ENCODE measurements around the gene ZNF205.
A peak's percentile ranks its signal among the peaks of the same experiment; 100 is the strongest.
"Not testable (repeated sequence)": the region's sequence is repeated elsewhere in the genome, so short reads cannot be mapped to it uniquely, and the experiment has no call there.

Gene ZNF205

DNA sequence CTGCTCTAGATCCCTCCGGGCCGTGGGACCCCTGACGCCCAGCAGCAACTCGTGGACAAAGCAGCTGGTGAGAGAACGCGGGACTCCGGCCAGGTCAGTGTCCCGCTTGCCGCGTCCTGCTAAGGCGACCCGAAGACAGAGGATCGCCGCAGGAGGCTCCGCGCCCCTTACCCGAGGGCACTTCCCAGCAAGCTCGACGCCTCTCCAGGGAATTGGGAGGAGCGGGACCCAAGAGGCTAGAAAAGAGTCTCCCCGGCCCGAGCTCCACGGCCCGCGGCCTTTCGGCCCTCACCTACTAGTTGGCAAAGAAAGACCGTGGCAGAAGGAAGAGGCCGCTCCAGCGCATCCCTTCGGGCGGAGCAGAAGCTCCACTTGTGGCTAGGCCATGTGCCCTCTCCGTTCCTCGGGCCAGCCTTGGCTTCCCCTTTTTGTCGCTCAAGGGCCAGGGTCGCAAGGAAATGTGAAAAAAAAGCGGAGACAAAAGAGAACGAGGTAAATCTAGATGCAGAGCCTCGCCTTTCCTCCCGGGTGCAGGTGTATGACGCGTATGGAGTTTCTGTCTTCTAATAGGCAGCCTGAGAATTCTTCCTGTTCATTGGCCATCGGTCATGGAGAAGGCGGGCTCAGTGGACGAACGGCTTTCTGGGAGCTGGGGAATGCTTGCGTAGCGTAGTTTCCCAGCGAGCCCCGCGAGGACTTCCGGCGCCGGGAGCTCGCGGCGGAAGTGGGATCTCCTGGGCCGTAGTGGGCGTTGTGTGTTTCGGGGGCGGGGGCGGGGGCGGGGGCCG, 22.1 kb downstream of the ZNF205 start, which contains the start of gene ZNF213:
ZNF213 (plus strand) TSS at position 692 of the 788 bp plus-strand sequence. CDS start 2,252 bp downstream, outside the sequence.
- peak; percentile 98 for DNase-seq (ENCODE audit: low spot score)

DNA sequence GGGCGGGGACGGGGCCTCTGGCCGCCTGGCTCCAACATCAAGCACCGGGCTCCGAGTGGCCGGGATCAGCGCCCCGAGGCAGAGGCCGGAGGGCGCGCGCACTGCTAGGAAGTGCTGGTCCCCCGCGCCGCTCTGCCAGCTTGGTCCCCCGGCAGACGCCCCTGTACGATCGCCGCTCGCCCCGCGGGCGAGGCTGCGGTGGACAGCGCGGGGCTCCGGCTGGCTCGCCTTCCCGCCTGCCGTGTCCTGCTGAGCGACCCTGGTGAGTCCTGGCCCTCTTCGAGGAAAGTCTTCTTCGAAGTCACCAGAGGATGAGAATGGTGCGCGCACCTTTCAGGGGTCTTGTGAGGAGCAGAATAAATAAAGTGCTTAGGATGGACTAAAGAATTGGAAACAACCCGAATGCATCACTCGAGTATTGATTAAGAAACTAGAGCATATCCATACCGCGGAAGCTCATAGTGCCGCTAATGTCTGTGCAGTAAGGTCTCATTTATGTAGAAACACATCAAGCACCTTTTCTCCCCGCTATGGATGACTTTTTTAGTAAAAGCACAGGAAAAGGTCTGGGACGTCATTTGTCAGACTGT, 22.8 kb downstream of the ZNF205 start:
- no peak for DNase-seq (ENCODE audit: low spot score)

DNA sequence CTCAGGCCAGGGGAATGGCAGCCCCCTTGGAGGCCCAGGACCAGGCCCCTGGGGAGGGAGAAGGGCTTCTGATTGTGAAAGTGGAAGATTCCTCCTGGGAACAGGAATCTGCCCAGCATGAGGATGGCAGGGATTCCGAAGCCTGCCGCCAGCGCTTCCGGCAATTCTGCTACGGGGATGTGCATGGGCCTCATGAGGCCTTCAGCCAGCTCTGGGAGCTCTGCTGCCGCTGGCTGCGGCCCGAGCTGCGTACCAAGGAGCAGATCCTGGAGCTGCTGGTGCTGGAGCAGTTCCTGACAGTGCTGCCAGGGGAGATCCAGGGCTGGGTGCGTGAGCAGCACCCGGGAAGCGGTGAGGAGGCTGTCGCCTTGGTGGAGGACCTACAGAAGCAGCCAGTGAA, 24.9 kb downstream of the ZNF205 start:
- DNase-seq (ENCODE audit: low spot score), result no peak

DNA sequence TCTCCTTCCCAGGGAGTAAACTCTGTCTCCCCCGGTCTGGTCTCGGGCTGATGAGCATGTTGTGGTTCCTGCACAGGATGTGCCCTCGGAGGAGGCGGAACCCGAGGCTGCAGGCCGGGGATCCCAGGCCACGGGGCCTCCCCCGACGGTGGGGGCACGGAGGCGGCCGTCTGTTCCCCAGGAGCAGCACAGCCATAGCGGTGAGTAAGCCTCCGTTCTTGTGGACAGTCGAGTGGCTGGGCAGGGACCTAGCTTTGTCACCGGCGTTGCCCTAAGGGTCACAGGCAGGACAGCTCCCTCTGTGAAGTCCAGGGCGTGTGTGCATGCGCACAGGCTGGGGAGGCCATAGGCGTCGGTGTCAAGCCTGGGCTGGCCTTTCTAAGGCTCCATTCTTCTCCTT, 26.0 kb downstream of the ZNF205 start:
- no peak for DNase-seq (ENCODE audit: low spot score)

DNA sequence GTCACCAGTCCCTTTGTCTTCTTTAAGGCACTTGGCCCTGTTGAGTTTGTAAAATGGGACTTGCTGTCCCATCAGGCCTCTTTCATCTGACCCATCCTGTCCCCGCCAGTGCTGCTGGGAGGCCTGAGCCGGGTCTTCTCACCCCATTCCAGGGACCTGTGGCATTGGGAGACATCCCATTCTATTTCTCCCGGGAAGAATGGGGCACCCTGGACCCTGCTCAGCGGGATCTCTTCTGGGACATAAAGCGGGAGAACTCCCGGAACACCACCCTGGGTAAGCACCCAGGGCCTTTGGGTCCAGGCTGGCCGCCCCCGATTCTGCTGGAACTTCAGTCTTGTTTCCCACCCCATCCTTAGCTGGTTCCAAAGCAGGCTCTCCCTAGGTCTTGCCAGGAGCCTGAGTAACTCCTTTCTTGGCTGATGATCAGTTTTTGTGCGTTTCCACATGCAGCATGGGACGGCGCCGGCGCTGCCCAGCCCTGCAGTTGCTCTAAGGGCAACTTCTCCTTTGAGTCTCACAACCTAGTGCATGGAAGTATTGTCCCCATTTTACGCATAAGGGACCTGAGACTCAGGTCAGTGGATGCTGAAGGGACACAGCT, 26.5 kb downstream of the ZNF205 start:
- no peak for DNase-seq (ENCODE audit: low spot score)

DNA sequence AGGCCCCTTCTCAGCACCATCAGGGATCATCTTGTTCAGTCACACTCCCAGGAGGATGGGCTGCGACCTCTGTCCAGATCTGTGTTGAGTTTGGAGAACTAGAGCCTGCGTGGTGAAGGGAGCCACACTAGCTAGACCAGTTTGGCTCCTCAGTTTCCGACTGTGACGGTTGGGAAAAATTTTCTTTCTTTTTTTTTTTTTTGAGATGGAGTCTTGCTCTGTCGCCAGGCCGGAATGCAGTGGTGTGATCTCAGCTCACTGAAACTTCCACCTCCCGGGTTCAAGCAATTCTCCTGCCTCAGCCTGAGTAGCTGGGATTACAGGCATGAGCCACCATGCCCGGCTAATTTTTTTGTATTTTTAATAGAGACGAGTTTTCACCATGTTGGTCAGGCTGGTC, 27.2 kb downstream of the ZNF205 start:
- DNase-seq (ENCODE audit: low spot score), result not testable (repeated sequence)

DNA sequence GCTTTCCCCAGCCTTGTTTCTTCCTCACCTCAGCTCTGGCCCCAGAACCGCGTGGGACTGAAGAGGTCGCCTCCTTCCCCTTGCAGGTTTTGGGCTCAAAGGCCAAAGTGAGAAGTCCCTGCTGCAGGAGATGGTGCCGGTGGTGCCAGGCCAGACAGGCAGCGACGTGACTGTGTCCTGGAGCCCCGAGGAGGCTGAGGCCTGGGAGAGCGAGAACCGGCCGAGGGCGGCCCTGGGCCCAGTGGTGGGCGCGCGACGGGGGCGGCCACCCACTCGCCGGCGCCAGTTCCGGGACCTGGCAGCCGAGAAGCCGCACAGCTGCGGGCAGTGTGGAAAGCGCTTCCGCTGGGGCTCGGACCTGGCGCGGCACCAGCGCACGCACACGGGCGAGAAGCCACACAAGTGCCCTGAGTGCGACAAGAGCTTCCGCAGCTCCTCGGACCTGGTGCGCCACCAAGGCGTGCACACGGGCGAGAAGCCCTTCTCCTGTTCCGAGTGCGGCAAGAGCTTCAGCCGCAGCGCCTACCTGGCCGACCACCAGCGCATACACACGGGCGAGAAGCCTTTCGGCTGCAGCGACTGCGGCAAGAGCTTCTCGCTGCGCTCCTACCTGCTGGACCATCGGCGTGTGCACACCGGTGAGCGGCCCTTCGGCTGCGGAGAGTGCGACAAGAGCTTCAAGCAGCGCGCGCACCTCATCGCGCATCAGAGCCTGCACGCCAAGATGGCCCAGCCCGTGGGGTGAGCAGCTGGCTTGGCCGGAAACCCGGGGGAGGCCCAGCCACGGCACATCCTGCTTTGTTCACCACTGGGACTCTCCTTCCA, 28.4 kb downstream of the ZNF205 start:
- no peak for DNase-seq (ENCODE audit: low spot score)

DNA sequence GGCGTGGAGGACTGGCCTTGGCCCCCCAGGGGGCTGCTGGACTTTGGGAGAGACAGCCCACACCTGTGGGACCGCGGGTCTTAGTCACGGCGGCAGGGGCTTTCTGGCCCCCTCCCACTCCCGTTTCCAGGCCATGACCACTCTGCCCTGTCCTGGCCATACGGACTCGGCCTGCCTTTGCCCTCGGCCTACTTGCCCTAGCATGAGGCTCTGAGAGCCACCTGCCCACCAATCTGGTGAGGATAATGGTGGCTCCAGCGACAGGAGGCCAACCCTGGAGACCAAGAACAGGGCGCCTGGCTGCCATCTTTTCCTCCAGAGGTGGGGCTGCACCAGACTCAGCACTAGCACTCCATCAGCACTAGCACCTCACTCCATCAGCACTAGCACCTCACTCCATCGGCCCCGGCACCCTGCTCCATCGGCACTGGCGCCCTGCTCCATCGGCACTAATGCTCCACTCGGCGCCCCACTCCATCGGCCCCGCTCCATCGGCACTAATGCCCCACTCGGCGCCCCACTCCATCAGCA, 29.5 kb downstream of the ZNF205 start:
- DNase-seq (ENCODE audit: low spot score), result no peak

DNA sequence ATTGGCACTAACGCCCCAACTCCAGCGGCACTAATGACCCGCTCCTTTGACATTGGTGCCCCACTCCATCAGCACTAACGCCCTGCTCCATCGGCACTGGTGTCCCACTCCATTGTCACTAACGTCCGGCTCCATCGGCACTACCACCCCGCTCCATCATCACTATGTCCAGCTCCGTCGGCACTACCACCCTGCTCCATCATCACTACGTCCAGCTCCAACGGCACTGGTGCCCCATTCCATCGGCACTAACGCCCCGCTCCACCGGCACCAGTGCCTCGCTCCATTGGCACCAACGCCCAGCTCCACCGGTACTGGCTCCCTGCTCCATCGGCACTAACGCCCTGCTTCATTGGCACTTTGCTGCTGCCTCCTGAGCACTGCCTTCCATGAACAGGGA, 29.9 kb downstream of the ZNF205 start:
- DNase-seq (ENCODE audit: low spot score), result no peak

DNA sequence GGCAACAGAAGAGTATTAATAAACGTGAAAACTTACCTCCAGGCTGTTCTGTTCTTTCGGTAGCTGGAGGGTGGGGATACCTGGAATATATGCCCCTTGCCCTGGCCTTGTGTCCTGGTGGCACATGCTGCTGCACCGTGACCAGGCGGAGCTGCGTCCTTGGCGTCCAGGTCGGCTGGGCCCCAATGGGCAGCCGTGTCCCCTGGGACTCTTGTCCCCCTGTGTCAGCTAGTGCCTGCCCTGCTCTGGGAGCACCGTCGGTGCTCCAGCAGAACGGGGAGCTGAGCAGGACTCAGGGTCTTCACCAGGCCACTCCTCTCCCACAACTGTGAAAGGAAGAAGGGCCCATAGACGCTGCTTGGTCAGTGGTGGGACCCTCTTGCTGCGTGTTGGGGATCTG, 30.4 kb downstream of the ZNF205 start:
- no peak for DNase-seq (ENCODE audit: low spot score)

DNA sequence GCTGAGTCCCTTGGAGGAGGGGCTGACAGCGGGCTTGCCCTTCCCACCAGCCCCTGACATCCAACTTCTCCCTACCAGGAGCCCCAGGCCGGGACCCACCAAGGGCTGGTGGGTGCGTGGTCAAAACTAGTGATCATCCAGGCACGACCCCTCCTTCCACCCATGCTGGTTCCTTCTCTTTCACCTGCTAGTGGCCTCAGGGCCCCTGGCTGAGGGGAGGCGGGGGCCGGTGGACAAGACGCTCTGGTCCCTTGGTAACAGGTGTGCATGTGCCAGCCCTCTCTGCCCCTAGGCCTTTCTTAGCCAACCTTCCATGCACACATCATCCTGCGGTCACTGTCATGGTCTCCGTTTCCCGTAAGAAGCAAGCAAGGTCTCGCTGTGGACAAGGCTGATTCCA, 30.8 kb downstream of the ZNF205 start:
- DNase-seq (ENCODE audit: low spot score), result no peak

DNA sequence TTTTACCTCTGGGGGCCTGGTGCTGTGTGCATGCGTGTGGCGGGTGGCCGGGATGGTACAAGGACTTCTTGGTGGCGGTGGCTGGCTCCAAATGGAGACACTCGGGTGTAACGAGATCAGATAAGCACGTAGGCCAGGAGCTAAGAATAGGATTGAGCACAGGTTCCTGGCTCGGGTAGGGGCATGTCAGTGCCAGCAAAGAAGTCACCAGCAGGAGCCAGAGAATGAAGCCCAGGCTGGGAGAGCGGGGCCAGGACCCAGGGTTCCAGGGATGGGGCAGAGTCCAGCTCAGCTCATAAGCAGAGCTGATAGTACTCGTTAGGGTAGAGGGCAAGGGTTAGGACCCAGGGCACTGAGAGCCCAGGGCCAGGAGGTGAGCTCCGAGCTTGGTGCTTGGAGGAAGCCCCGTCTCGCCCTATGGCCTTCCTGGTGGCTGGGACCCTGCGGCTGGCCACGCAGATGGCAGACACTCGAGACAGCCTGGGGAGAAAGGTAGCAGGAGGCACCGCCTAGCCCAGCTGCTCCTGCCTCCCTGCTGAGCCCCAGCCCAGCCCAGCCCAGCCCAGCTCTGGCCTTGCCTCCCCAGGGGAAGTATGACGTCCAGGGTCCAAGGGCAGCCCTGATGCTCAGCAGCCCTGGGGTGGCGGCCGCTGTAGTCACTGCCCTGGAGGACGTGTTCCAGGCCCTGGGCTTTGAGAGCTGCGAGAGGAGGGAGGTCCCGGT, 31.4 kb downstream of the ZNF205 start:
- DNase-seq (ENCODE audit: low spot score), result no peak

DNA sequence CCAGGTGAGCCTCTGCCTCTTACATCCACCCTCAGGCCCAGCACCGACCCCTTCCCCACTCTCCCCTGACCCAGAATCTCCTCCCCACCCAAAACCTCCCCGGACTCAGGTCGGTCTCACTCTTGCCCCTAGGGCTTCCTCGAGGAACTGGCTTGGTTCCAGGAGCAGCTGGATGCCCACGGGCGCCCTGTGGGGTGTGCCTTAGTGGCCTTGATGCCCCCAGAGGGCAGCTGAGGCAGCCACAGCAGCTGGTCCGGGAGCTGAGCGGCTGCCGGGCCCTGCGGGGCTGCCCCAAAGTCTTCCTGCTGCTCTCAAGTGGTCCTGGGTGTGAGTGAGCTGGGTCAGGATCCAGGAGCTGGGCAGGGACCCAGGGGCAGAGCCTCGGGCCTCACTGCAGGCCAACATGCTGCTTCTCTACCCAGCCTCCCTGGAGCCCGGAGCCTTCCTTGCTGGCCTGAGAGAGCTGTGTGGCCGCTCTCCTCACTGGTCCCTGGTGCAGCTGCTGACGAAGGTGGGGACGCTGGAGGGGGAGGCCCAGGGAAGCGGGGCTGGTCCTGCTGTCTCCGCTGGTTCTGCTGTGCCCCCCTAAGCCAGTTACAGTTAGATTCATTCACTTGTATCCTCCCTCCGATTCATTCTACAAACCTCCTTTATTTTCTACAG, 32.1 kb downstream of the ZNF205 start:
- DNase-seq (ENCODE audit: low spot score), result no peak

DNA sequence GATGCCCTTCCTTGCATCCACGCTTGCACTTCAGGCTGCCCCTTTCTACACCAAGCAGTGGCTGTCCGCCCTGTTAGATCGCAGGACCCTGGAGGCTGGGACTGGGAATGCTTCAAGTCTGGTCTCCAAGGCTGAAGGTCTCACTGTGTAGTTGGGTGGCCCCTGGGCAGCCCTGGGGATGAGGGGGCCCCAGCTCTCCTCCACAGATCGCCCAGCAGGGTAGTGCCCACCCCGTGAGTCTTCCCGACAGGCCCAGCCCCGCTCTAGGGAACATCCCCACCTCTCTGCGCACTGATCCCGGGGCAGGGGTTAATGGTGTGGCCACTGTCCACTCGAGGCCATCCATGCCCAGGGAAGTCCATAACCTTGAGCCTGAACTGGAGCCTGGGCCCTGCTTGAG, 32.8 kb downstream of the ZNF205 start:
- DNase-seq (ENCODE audit: low spot score), result no peak

DNA sequence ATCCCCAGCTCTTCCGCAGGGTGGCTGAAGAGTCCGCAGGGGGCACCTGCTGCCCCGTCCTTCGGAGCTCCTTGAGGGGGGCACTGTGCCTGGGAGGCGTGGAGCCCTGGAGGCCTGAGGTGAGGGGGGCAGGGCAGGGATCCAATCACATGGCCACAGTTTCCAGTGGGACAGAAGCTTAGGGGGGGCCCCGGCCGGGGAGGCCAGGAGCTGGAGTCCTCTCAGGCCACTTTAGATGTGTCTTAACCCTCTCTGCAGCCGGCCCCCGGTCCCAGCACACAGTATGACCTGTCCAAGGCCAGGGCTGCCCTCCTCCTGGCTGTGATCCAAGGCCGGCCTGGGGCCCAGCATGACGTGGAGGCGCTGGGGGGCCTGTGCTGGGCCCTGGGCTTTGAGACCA, 33.3 kb downstream of the ZNF205 start:
- DNase-seq (ENCODE audit: low spot score), result no peak

DNA sequence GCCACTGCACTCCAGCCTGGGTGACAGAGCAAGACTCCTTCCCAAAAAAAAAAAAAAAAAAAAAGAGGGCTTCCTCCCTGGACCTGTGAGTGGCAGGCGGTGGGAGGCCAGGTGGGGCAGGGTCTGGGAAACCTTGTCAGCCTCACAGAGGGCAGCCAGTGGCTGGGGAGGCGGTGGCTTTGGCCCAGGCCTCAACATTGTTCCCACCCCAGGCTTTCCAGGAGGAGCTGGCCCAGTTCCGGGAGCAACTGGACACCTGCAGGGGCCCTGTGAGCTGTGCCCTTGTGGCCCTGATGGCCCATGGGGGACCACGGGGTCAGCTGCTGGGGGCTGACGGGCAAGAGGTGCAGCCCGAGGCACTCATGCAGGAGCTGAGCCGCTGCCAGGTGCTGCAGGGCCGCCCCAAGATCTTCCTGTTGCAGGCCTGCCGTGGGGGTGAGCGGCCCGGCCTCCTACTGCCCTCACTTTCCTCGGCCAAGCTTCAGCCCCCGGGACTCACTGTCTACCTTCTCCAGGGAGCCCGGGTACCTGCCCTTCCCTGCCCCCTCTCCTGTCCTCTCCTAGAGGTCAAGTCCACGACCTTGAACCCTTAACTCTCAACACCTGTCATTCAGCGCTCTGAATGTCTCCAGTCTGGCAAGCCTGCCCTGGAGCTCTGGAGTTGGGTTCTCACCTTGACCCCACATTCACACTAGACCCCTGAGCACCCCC, 34.8 kb downstream of the ZNF205 start:
- DNase-seq (ENCODE audit: low spot score), result no peak

DNA sequence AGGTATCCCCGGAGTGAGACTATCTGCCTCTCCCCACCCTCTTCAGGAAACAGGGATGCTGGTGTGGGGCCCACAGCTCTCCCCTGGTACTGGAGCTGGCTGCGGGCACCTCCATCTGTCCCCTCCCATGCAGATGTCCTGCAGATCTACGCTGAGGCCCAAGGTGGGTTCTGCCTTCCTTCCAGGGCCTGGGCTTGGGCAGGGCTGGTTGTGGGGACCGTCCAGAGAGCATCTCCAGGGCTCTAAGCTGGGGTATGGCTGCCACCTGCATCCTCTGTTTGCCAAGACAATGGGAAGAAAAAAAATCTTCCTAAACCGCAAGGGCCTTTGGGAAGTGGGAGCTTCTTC, 35.3 kb downstream of the ZNF205 start:
- no peak for DNase-seq (ENCODE audit: low spot score)

DNA sequence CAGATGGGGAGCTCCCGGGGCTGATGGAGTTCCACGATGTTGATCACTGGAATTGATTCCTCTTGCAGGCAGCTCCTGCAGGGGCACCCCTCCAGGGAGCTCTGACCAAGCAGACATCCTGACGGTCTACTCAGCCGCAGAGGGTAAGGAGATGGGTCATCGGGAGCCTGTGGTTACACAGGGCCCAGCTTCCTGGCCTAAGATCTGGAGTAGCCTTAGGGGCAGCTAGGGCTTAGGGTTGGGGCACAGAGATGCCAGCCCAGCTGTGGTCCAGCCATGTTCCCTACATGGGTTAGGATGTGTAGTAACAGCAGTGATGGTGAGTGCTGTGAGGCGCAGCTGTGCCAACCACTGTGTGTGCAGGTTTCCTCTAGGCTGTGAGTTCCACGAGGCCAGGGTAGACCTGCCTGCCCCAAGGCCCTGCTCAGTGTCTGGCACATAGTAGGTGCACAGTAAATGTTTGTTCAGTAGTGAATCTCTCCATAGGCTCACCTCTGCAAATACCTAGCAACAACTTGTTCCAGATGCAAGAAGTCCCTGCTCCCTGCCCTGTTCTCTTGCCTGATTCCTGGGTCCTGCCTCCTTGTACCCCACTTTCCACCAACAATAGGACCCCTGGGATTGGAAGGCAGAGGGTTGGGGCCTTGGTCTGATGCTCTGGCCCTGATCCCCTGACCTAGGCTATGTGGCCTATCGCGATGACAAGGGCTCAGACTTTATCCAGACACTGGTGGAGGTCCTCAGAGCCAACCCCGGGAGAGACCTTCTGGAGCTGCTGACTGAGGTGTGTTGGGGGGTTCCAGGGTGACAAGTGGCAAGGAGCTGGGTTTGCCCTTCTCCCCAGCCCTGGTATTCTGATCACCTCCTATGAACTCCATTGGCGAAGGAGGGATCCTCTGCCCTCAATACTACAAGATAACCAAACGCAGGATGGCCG, 36.1 kb downstream of the ZNF205 start:
- DNase-seq (ENCODE audit: low spot score), result no peak

DNA sequence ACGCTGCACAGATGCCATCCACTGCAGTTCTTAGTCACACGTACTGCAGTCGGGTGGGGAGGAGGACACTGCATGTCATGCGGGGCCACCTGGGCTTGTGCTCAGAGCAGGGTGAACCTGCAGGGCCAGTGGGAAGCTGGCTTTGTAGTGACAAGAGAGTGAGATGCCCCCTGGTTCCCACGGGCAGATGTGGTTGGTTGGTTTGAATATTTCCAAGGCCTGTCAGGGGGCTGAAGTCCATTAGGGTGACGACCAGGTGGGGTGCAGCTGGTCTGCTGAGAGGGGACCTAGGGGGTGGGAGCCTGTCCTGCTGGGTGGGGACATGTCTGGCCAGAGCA, 36.8 kb downstream of the ZNF205 start:
- DNase-seq (ENCODE audit: low spot score), result no peak
